Right atrium auricular region (tissue), 2 donors: ENCODE measurements around the gene GSTA2. TPM values are rescaled to one million over a fixed set of nuclear protein-coding genes. Genes with fewer than 3 reads are reported as not detected.
"Not testable (repeated sequence)": the region's sequence is repeated elsewhere in the genome, so short reads cannot be mapped to it uniquely, and the experiment has no call there.

Source experiments
- DNase-seq: peaks from one replicate; pipeline ENCODE4 v3.0.0-alpha.2; 2019; ENCODE audit warnings: low spot score
- H3K27ac ChIP-seq, 2 donors: fragments of 200-600 bp; sonication (generic); 1 replicate in 1 of 2; 2 replicates in 1 of 2; pipeline ENCODE4 v1.5.1; 2016 to 2019
- H3K27me3 ChIP-seq, 2 donors: fragments of 200-600 bp; sonication (generic); one replicate each; pipeline versions ENCODE4 v1.5.1 to v1.6.0; 2017 to 2019
- H3K36me3 ChIP-seq: fragments of 200-600 bp; sonication (generic); one replicate; pipeline ENCODE4 v1.5.1; 2016
- H3K4me1 ChIP-seq, 2 donors: fragments of 200-600 bp; sonication (generic); one replicate each; pipeline versions ENCODE4 v1.5.1 to v1.6.0; 2017 to 2019
- H3K4me3 ChIP-seq, 2 donors: fragments of 200-600 bp; sonication (generic); 1 replicate in 1 of 2; 2 replicates in 1 of 2; pipeline ENCODE4 v1.5.1; 2017 to 2019; ENCODE audit warnings: mild to moderate bottlenecking in 1 of 2, moderate library complexity in 1 of 2
- H3K9me3 ChIP-seq, 2 donors: fragments of 200-600 bp; sonication (generic); one replicate each; pipeline ENCODE4 v1.5.1; 2019
- CTCF ChIP-seq, 2 donors: fragments of 200-600 bp; sonication (generic); IDR thresholded peaks; one replicate each; pipeline ENCODE4 v1.5.1; 2019; ENCODE audit warnings: antibody characterized with exemption in 2 of 2
- total RNA-seq, 2 donors: library from RNA; depleted of rRNA; stranded (reverse); fragments of >200 nt; gene quantifications; one replicate each; pipeline ENCODE4 v1.1.0, GENCODE V29; 2016

Gene GSTA2
- total RNA-seq, 2 donors from 2014 or later, result not detected

GRCh38 chr6:52779237-52779636, 16.0 kb upstream of the GSTA2 start:
- H3K27me3 ChIP-seq, result no peaks in the 10 kb centered on the region

GRCh38 chr6:52776711-52777351, 13.6 kb upstream of the GSTA2 start:
- H3K9me3 ChIP-seq, H3K4me1 ChIP-seq, DNase-seq, H3K4me3 ChIP-seq, H3K36me3 ChIP-seq, H3K27me3 ChIP-seq, H3K27ac ChIP-seq: not testable (repeated sequence)

More at GRCh38 chr6:52779237-52779636, 16.0 kb upstream of the GSTA2 start:
- no peak overlapping the region for H3K27ac ChIP-seq
- DNase-seq, result no peak
- H3K36me3 ChIP-seq, result no peaks in the 10 kb centered on the region
- no peaks in the 10 kb centered on the region for H3K4me1 ChIP-seq
- H3K4me3 ChIP-seq, result no peak overlapping the region
- no peaks in the 10 kb centered on the region for H3K9me3 ChIP-seq
- TF ChIP-seq CTCF (IDR thresholded peaks at IDR 0.05), result no peak

GRCh38 chr6:52769399-52769798, 6.1 kb upstream of the GSTA2 start:
- H3K36me3 ChIP-seq, DNase-seq, H3K27ac ChIP-seq, H3K9me3 ChIP-seq, H3K4me1 ChIP-seq, H3K4me3 ChIP-seq, H3K27me3 ChIP-seq: not testable (repeated sequence)

GRCh38 chr6:52767658-52768057, 4.4 kb upstream of the GSTA2 start:
- not testable (repeated sequence) for H3K4me3 ChIP-seq, H3K4me1 ChIP-seq, H3K36me3 ChIP-seq, H3K9me3 ChIP-seq, H3K27me3 ChIP-seq, H3K27ac ChIP-seq, DNase-seq

GRCh38 chr6:52761673-52762491, 1.4 kb downstream of the GSTA2 start:
- not testable (repeated sequence) for H3K27me3 ChIP-seq, H3K27ac ChIP-seq, H3K9me3 ChIP-seq, H3K4me1 ChIP-seq, DNase-seq, H3K36me3 ChIP-seq, H3K4me3 ChIP-seq

GRCh38 chr6:52760105-52760765, 3.0 kb downstream of the GSTA2 start:
- TF ChIP-seq CTCF (IDR thresholded peaks at IDR 0.05), result no peak
- Histone ChIP-seq H3K4me1 (no peaks in the 10 kb centered on the region), H3K4me3 (no peak overlapping the region), H3K27ac (no peak overlapping the region), H3K36me3 (no peaks in the 10 kb centered on the region), H3K9me3 (no peaks in the 10 kb centered on the region), H3K27me3 (no peaks in the 10 kb centered on the region)
- DNase-seq, result no peak

GRCh38 chr6:52759085-52759484, 4.2 kb downstream of the GSTA2 start:
- H3K4me1 ChIP-seq, result no peaks in the 10 kb centered on the region
- no peaks in the 10 kb centered on the region for H3K9me3 ChIP-seq
- H3K27me3 ChIP-seq, result no peaks in the 10 kb centered on the region
- no peak for DNase-seq
- TF ChIP-seq CTCF (IDR thresholded peaks at IDR 0.05), result no peak
- no peak overlapping the region for H3K4me3 ChIP-seq
- no peaks in the 10 kb centered on the region for H3K36me3 ChIP-seq
- no peak overlapping the region for H3K27ac ChIP-seq

GRCh38 chr6:52757651-52758338, 5.5 kb downstream of the GSTA2 start:
- H3K27me3 ChIP-seq, DNase-seq, H3K9me3 ChIP-seq, H3K4me1 ChIP-seq, H3K36me3 ChIP-seq, H3K4me3 ChIP-seq, H3K27ac ChIP-seq: not testable (repeated sequence)
